HG03095 (cell line): ENCODE results near the gene ADGRF3.
"Not testable (repeated sequence)": the region's sequence is repeated elsewhere in the genome, so short reads cannot be mapped to it uniquely, and the experiment has no call there.

Experiments
- ATAC-seq: cut with Tn5 transposase; IDR thresholded peaks from one replicate; pipeline ENCODE4 v1.9.1; 2021; ENCODE audit warnings: moderate library complexity; ENCODE audit not compliant: unreplicated experiment

The ADGRF3 gene

GRCh38 chr2:26346454-26347053, at the start of gene ADGRF3:
ADGRF3 (minus strand) TSS chr2:26346789; CDS start chr2:26346234, 555 bp downstream.
- no peak for ATAC-seq

- ATAC-seq = no peak
Observed at GRCh38 chr2:26395394-26395793, 48.8 kb upstream of the ADGRF3 start.

GRCh38 chr2:26394694-26395093, 48.1 kb upstream of the ADGRF3 start:
- no peak for ATAC-seq

GRCh38 chr2:26387189-26387588, 40.6 kb upstream of the ADGRF3 start:
- no peak for ATAC-seq

GRCh38 chr2:26384597-26384996, 38.0 kb upstream of the ADGRF3 start:
- ATAC-seq = no peak

GRCh38 chr2:26384183-26384582, 37.6 kb upstream of the ADGRF3 start:
- ATAC-seq = no peak

GRCh38 chr2:26382564-26382963, 36.0 kb upstream of the ADGRF3 start:
- no peak for ATAC-seq

- ATAC-seq = no peak
Observed at GRCh38 chr2:26380281-26380680, 33.7 kb upstream of the ADGRF3 start.

GRCh38 chr2:26376799-26377198, 30.2 kb upstream of the ADGRF3 start:
- no peak for ATAC-seq

- ATAC-seq = not testable (repeated sequence)
Observed at GRCh38 chr2:26370909-26371308, 24.3 kb upstream of the ADGRF3 start.

- ATAC-seq = not testable (repeated sequence)
Observed at GRCh38 chr2:26369664-26370063, 23.1 kb upstream of the ADGRF3 start.

GRCh38 chr2:26366957-26367356, 20.4 kb upstream of the ADGRF3 start:
- ATAC-seq = no peak

GRCh38 chr2:26364669-26365068, 18.1 kb upstream of the ADGRF3 start:
- no peak for ATAC-seq

GRCh38 chr2:26363958-26364357, 17.4 kb upstream of the ADGRF3 start:
- ATAC-seq = no peak

- ATAC-seq = no peak
Observed at GRCh38 chr2:26363323-26363722, 16.7 kb upstream of the ADGRF3 start.

GRCh38 chr2:26359886-26360473, 13.4 kb upstream of the ADGRF3 start:
- no peak for ATAC-seq

- ATAC-seq = no peak
Observed at GRCh38 chr2:26356771-26357170, 10.2 kb upstream of the ADGRF3 start.

GRCh38 chr2:26356111-26356510, 9.5 kb upstream of the ADGRF3 start:
- ATAC-seq = no peak

GRCh38 chr2:26355038-26355995, 8.7 kb upstream of the ADGRF3 start:
- no peak for ATAC-seq

- not testable (repeated sequence) for ATAC-seq
Observed at GRCh38 chr2:26354469-26354868, 7.9 kb upstream of the ADGRF3 start.

GRCh38 chr2:26352892-26353291, 6.3 kb upstream of the ADGRF3 start:
- no peak for ATAC-seq
